ENCODE measurements around the gene BCLAF1. TPM values are rescaled to one million over a fixed set of nuclear protein-coding genes. Genes with fewer than 3 reads are reported as not detected.

Gene BCLAF1
- total and polyA plus RNA-seq, 4 donors, result 23.2 to 326 (median 68.5) TPM

DNA sequence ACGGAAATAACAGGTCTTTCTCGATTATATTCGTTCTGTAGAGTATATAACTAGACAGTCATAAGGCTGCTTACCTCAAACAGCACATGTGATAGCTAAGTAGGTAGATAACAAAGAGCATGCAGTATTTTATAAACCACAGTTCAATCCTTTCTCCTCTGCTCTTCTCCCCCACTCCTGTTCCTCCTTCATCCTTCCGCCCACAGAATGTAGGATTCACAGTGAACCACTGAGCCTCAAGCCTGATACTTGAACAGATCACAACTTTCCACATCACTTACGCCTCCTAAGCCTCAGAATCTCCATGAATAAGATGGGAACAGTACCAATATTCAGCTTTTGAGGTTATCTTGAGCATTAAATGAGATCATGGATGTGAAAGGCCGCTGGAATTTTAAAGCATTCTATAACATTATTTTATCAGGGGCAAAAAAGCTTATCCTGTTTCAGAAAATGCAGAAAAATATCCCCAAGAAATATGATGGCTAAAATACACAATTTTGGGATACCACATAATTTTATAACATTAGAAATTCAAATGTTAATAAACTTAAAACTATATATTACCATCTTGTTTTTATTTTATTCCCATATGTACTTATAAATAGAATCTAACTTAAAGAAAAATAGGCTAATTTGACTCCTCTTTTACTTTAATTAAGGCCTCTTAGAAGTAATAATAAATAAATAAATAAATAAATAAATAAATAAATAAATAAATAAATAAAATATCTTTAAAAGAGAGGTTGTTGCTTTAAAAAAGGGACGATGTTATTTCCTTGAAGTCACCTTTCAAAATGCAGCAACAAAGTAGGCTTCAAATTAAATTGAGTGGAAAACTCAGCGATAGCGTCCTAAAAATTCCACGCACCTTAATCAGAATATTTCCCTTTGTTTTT is 72.9 kb downstream of the BCLAF1 start:
- Histone ChIP-seq H3K27ac (ENCODE audit: low read depth in 1 of 2, low read length in 1 of 2) (no peak overlapping the region), H3K9me3 (ENCODE audit: control insufficient read depth in 4 of 4, insufficient read depth in 3 of 4, low read length in 3 of 4) (no peaks in the 10 kb centered on the region), H3K9ac (ENCODE audit: insufficient read depth in 1 of 2, low read length in 2 of 2) (no peak overlapping the region), H3K4me3 (no peak overlapping the region), H3K4me1 (ENCODE audit: control insufficient read depth in 5 of 5, insufficient read depth in 5 of 5, low read length in 5 of 5) (peaks cover 0 to 23% (median 3%) of the 10 kb centered on the region in 5 donors), H3K36me3 (ENCODE audit: control insufficient read depth in 4 of 4, insufficient read depth in 4 of 4, low read length in 4 of 4) (no peaks in the 10 kb centered on the region), H3K27me3 (ENCODE audit: control insufficient read depth in 3 of 3, insufficient read depth in 3 of 3, low read length in 2 of 3) (no peaks in the 10 kb centered on the region)
- TF ChIP-seq, protein P1, sequence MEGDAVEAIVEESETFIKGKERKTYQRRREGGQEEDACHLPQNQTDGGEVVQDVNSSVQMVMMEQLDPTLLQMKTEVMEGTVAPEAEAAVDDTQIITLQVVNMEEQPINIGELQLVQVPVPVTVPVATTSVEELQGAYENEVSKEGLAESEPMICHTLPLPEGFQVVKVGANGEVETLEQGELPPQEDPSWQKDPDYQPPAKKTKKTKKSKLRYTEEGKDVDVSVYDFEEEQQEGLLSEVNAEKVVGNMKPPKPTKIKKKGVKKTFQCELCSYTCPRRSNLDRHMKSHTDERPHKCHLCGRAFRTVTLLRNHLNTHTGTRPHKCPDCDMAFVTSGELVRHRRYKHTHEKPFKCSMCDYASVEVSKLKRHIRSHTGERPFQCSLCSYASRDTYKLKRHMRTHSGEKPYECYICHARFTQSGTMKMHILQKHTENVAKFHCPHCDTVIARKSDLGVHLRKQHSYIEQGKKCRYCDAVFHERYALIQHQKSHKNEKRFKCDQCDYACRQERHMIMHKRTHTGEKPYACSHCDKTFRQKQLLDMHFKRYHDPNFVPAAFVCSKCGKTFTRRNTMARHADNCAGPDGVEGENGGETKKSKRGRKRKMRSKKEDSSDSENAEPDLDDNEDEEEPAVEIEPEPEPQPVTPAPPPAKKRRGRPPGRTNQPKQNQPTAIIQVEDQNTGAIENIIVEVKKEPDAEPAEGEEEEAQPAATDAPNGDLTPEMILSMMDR (IDR thresholded peaks at IDR 0.05; ENCODE audit: control extremely low read depth, extremely low read depth), result no peak
- ATAC-seq (ENCODE audit: insufficient read depth, low FRiP score) (no peak), DNase-seq (no peak)
- WGBS, 2 donors, result 86 to 87% methylated on average over 10 of the region's 10 CpGs

DNA sequence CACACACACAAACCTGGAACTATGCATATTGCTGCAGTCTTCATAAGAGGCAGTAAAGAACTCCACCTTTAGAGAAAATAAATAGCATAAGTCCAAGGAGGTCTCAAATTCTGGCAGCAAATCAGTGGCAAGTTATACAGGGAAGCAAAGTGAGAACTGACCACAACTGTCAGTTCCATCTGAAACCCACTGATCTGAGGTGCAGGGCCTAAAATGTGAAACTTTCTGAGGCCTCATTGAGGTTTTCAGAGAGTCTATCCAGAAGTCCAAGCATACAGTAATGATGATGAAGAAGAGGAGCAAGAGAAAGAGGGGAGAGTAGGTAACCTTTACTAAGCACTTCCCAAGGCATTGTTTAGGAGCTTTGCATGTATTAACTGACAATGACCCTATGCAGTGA is 75.8 kb downstream of the BCLAF1 start:
- Histone ChIP-seq H3K27ac (ENCODE audit: low read depth in 1 of 2, low read length in 1 of 2) (no peak overlapping the region), H3K4me1 (ENCODE audit: control insufficient read depth in 5 of 5, insufficient read depth in 5 of 5, low read length in 5 of 5) (peaks cover 0 to 23% (median 3%) of the 10 kb centered on the region in 5 donors), H3K9me3 (ENCODE audit: control insufficient read depth in 4 of 4, insufficient read depth in 3 of 4, low read length in 3 of 4) (no peaks in the 10 kb centered on the region), H3K36me3 (ENCODE audit: control insufficient read depth in 4 of 4, insufficient read depth in 4 of 4, low read length in 4 of 4) (no peaks in the 10 kb centered on the region), H3K27me3 (ENCODE audit: control insufficient read depth in 3 of 3, insufficient read depth in 3 of 3, low read length in 2 of 3) (peaks cover 0 to 3% (median 0%) of the 10 kb centered on the region in 3 donors), H3K9ac (ENCODE audit: insufficient read depth in 1 of 2, low read length in 2 of 2) (no peak overlapping the region), H3K4me3 (no peak overlapping the region)
- TF ChIP-seq, protein P1 (IDR thresholded peaks at IDR 0.05; ENCODE audit: control extremely low read depth, extremely low read depth), result no peak
- no peak for ATAC-seq (ENCODE audit: insufficient read depth, low FRiP score)
- DNase-seq, result no peak

DNA sequence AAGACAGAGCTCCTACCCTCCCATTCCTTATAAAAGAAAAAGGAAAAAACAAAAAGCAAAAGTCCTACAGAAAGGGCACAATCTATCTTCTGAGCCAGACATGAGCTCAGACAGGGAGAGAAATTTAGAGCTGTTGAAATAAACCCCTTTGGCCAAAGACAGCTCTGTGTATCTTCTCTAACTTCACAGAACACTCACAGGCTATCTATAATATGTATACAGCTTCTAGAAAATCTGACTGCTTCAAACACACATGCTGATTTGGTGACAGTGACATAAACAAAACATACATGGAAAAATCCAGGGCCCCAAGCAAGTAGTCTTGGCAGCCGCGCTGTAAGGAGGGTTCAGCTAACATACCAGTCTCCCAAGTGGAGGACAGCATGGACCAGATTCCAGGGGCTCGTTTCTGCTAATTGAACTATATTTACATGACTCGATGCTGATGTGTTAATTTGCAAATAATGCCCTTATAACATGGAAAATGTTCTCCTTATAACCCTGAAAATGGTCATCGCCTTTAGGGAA is 76.6 kb downstream of the BCLAF1 start:
- H3K27ac ChIP-seq (ENCODE audit: low read depth in 1 of 2, low read length in 1 of 2), result no peak overlapping the region
- peaks cover 0 to 23% (median 3%) of the 10 kb centered on the region in 5 donors for H3K4me1 ChIP-seq (ENCODE audit: control insufficient read depth in 5 of 5, insufficient read depth in 5 of 5, low read length in 5 of 5)
- no peak overlapping the region for H3K9ac ChIP-seq (ENCODE audit: insufficient read depth in 1 of 2, low read length in 2 of 2)
- H3K9me3 ChIP-seq (ENCODE audit: control insufficient read depth in 4 of 4, insufficient read depth in 3 of 4, low read length in 3 of 4), result no peaks in the 10 kb centered on the region
- H3K36me3 ChIP-seq (ENCODE audit: control insufficient read depth in 4 of 4, insufficient read depth in 4 of 4, low read length in 4 of 4), result no peaks in the 10 kb centered on the region
- DNase-seq, result peak; percentile 80 to 96 (median 95)
- TF ChIP-seq, protein P1 (IDR thresholded peaks at IDR 0.05; ENCODE audit: control extremely low read depth, extremely low read depth), result no peak
- WGBS, 2 donors, result 77 to 82% methylated on average over 5 of the region's 5 CpGs
- H3K4me3 ChIP-seq, result no peak overlapping the region
- ATAC-seq (ENCODE audit: insufficient read depth, low FRiP score), result no peak
- peaks cover 0 to 3% (median 0%) of the 10 kb centered on the region in 3 donors for H3K27me3 ChIP-seq (ENCODE audit: control insufficient read depth in 3 of 3, insufficient read depth in 3 of 3, low read length in 2 of 3)

Measured in lung (tissue), 12 donors.